ENCODE results near the gene C10orf67.

Gene C10orf67

DNA sequence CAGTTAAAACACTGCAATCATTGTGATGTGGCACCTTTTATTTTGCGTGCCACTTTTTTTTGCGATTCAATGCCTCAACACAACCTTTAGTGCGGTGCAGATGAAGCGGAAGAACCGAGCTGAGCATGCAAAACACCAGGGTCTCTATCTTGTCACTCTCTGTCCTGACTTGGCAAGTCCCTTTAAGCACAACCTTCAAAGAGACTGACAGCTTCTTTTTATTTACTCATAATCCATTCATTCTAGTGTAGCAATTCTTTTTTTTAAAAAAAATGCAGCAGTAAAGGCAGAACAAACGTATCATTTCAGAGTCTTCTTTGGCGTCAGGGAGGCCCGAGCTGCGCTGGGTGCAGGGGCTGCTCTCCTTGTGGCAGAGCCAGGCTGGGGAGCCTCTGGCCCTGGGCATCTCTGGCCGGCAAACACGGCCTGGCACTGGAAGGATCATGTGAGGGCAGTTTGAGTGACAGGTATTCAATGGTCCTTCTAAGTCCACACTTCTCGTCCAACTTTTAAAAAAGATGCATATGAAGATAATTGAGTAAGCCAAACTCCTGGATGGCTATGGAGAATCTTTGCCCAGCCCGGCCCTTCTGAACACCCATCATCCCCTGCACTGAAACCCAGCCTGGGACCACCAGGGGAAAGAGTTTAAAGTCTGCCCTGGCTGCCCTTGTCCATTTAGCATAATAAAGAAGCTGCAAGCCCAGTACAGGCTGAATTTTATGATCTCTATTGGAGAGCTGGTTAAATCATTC, 148.6 kb downstream of the C10orf67 start:
- DNase-seq = no peak

DNA sequence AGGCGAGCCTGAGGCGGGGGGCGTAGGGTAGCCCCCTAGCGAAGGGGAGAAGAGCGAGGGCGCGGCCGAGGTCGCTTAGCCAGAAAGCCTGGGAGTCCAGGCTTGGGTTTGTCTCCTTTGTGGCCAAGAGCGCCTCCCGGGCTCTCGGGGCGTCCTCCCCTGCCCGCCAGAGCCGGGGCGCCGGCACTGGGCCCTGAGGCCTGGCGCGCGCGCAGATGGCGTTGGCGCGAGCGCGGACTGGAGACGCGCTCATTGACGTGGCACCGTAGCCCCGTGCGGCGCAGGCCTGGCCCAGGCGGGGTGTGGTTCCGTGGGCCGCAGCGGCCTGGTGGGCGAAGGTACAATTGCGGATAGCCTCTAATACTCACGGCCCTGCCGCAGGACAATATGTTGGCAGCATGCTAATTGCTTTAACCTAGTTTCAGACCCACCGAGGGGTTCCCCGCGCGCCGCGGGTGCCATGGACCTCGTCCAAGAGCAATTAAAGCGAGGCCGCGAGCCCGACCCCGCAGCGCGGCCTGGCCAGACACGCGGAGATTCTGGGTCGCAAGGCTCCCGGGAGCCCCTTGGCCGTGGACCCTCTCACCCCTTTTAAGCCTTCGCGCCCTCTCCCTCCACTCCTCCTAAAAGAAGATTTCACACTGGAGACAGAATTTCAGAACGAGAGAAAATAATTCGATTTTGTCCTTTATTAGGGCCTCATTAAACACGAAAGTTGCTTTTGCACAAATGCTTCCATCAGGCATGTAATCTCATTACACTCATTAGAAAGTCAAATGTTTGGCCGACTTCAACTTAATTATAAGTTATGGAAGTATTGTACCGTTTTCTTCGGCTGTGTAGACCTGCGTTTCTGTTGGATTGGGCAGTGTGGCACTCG, 149.4 kb downstream of the C10orf67 start:
- no peak for DNase-seq

GRCh38 chr10:23194471-23194965, 150.1 kb downstream of the C10orf67 start:
- DNase-seq = no peak

DNA sequence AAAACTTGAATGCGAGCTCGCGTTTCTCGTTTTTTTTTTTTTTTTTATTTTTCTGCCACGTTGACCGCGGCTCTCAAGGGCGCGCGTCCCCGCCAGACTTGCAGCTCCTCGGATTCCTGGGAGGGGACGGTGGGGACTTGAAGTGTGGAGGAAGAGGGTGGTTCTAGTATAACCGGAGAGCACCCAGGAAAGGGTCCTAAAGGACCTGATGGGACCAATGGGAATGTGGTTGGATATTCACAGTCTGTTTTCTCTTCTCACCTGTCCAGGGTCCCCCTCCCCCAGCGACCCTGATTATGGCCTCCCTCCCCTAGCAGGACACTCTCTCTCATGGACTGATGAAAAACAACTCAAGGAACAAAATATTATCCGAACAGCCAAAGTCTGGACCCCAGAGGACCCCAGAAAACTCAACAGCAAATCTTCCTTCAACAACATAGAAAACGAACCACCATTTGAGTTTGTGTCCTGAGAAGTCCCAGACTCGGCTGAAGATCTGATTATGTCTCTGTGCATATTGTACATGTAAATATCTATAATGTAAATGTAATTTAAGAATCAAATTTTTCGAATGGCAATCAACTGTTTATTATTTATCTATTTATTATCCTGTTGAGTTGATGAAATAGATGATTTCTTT, 151.0 kb downstream of the C10orf67 start:
- no peak for DNase-seq

DNA sequence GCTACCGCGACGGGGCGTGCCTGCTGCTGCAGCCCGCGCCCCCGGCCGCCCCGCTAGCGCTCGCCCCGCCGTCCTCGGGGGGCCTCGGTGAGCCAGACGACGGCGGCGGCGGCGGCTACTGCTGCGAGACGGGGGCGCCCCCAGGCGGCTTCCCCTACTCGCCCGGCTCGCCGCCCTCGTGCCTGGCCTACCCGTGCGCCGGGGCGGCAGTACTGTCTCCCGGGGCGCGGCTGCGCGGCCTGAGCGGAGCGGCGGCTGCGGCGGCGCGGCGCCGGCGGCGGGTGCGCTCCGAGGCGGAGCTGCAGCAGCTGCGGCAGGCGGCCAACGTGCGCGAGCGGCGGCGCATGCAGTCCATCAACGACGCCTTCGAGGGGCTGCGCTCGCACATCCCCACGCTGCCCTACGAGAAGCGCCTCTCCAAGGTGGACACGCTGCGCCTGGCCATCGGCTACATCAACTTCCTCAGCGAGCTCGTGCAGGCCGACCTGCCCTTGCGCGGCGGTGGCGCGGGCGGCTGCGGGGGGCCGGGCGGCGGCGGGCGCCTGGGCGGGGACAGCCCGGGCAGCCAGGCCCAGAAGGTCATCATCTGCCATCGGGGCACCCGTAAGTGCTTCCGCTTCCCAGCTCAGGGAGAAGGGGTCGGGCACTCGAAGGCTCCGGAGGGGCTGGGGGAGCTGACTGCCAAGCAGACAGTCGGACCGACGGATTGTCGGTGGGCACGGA, 151.7 kb downstream of the C10orf67 start:
- DNase-seq = no peak

- DNase-seq = no peak
Observed at GRCh38 chr10:23191764-23192711, 152.6 kb downstream of the C10orf67 start, which contains the start of gene PTF1A. Gene PTF1A, plus strand, starts transcription at chr10:23192312. Its CDS starts 219 bp downstream, at chr10:23192531.

GRCh38 chr10:23190872-23191763, 153.5 kb downstream of the C10orf67 start:
- no peak for DNase-seq

- DNase-seq = no peak
Observed at GRCh38 chr10:23189024-23189423, 155.6 kb downstream of the C10orf67 start.

GRCh38 chr10:23187155-23187554, 157.4 kb downstream of the C10orf67 start:
- no peak for DNase-seq

GRCh38 chr10:23186697-23187096, 157.9 kb downstream of the C10orf67 start:
- DNase-seq = no peak

DNA sequence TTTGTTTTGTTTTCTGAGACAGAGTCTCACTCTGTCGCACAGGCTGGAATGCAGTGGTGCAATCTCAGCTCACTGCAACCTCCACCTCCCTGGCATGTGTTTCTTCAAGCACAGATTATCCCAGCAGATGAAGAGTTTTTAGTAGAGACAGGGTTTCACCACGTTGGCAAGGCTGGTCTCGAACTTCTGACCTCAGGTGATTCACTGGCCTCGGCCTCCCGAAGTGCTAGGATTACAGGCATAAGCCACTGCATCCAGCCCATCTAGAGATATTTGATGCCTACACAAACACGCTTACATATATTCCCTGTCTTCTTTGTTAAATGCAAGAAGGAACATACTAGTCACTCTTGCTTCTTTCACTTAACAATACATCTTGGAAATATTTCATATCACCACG, 158.4 kb downstream of the C10orf67 start:
- no peak for DNase-seq

DNA sequence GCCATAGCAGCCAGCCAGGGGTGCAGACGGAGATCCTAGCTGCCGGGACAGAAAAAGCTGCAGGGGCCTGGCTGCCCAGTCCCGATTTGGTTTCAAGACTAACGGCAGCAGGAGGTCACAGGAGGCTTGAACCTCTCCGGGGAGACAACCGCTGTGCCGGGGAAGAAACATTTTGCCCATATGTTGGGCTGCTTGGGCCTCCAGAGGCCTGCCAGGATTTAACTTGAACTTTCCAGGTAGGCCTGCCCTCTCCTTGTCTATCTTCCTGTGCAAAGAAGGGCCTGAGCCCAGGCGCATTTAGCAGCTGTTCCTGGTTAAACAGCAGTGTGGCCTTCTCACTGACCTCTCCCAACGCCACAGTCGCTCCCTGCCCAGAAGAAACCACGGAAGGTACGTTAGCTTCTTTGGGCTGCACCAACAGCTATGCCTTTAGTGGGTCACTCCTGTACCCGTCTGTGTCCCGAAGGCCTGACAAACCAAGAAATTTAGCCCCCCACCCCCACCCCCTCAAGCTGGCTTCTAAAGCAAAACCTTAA, 169.6 kb downstream of the C10orf67 start:
- no peak for DNase-seq

- DNase-seq = no peak
Observed at GRCh38 chr10:23174074-23174976, 170.3 kb downstream of the C10orf67 start.

- DNase-seq = no peak
Observed at GRCh38 chr10:23173214-23174073, 171.2 kb downstream of the C10orf67 start.

- no peak for DNase-seq
Observed at GRCh38 chr10:23172429-23173213, 172.0 kb downstream of the C10orf67 start.

DNA sequence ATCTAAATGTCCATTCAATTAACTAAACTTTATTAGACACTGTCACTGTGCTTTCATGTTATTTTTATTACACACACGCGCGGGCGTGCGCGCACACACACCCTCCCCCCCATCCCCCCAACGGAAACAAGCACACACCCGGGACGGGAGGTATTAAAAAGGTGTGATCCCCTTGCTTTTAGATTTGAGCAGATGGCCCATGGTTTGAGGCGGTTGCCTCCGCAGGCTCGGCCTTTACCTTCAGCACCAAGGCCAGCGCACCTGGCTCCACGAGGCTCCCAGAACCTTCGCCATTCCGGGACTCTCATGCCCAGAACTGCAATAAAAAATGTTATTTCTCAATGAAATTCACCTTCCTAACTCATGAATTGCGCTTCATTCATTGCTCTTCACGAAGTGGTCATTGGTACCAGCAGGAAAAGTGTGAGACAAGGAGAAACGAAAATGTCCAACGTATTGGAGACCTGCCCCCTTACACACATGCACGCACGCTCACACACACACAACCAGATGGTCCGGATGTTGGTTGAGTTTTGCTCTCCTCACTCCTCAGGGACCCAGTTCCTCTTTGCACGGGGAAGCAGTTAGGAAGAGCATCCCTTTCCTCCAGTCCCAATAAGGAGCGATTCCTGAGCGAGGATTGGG, 173.2 kb downstream of the C10orf67 start:
- DNase-seq = peak; percentile 34

DNA sequence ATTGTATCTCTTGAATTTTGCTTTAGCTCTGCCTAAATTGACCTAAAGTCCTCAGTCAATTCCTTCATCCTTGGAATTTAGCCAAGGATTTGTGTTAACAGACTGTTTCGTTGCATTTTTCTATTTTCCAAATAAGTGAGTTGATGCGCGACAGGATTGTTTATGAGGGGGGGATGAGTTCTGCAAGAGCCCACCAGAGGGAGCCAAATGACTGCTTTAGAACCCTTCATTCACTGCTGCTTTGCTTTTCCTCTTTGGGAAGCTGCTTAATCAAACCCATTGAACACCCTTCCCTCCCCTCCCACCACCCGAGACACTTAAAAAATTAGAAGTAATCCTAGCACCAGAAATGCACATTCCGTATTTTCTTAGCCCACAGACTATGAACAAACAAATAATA, 186.2 kb downstream of the C10orf67 start:
- DNase-seq = peak; percentile 49
